Bronchial epithelial cell (primary cell): ENCODE results near the gene TGFBI. TPM values are rescaled to one million over a fixed set of nuclear protein-coding genes. Genes with fewer than 3 reads are reported as not detected.

Source experiments
- DNase-seq: peaks from one replicate; pipeline ENCODE4 v3.0.0-alpha.2; 2010; ENCODE audit warnings: low read depth
- FAIRE-seq: peaks from 2 replicates; lab custom pipeline; 2011; peaks lifted over from hg19 to GRCh38; lab: Jason Lieb, UNC
- H3K27me3 ChIP-seq: 2 replicates; pipeline ENCODE4 v1.5.1; 2011; ENCODE audit warnings: low read length; ENCODE audit not compliant: control insufficient read depth, insufficient read depth
- H3K36me3 ChIP-seq: 2 replicates; pipeline ENCODE4 v1.5.1; 2011; ENCODE audit warnings: low read length; ENCODE audit not compliant: control insufficient read depth, insufficient read depth
- H3K4me3 ChIP-seq: 2 replicates; pipeline ENCODE4 v1.5.1; 2011; ENCODE audit warnings: mild to moderate bottlenecking, low read depth, low read length, control low read depth
- total RNA-seq: library from RNA; depleted of rRNA; stranded (reverse); fragments of >200 nt; gene quantifications from 2 replicates; pipeline ENCODE4 v1.2.1, GENCODE V29; 2014
- TF ChIP-seq, protein P1 (sequence below): IDR thresholded peaks from 2 replicates; pipeline ENCODE4 v1.5.1; 2011; ENCODE audit warnings: mild to moderate bottlenecking, moderate library complexity, low read length, control low read depth, inconsistent platforms; ENCODE audit not compliant: insufficient read depth, severe bottlenecking

Gene TGFBI
- total RNA-seq, 1 donor from 2014 or later: 218 TPM

DNA sequence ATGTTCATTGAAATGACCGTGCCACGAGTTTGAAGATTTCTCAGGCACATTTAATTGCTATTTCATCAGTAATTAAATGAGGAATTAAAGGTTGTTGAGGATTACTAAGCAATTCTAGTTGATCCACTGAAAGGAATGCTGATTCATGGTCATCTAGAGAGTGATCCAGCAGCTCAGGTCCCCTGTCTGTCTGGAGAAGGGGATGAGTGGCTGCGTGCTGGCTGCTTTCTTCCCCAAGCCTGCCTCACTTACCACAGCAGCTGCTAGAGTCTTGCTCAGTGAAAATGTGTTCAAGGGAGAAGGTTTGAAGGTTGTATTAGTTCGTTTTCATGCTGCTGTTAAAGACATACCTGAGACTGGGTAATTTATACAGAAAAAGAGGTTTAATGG is 7.8 kb upstream of the TGFBI start:
- no peaks in the 10 kb centered on the region for H3K27me3 ChIP-seq
- FAIRE-seq (no peak), DNase-seq (peak; percentile 78)
- no peak overlapping the region for H3K4me3 ChIP-seq
- no peaks in the 10 kb centered on the region for H3K36me3 ChIP-seq
- TF ChIP-seq, protein P1, sequence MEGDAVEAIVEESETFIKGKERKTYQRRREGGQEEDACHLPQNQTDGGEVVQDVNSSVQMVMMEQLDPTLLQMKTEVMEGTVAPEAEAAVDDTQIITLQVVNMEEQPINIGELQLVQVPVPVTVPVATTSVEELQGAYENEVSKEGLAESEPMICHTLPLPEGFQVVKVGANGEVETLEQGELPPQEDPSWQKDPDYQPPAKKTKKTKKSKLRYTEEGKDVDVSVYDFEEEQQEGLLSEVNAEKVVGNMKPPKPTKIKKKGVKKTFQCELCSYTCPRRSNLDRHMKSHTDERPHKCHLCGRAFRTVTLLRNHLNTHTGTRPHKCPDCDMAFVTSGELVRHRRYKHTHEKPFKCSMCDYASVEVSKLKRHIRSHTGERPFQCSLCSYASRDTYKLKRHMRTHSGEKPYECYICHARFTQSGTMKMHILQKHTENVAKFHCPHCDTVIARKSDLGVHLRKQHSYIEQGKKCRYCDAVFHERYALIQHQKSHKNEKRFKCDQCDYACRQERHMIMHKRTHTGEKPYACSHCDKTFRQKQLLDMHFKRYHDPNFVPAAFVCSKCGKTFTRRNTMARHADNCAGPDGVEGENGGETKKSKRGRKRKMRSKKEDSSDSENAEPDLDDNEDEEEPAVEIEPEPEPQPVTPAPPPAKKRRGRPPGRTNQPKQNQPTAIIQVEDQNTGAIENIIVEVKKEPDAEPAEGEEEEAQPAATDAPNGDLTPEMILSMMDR: no peak

DNA sequence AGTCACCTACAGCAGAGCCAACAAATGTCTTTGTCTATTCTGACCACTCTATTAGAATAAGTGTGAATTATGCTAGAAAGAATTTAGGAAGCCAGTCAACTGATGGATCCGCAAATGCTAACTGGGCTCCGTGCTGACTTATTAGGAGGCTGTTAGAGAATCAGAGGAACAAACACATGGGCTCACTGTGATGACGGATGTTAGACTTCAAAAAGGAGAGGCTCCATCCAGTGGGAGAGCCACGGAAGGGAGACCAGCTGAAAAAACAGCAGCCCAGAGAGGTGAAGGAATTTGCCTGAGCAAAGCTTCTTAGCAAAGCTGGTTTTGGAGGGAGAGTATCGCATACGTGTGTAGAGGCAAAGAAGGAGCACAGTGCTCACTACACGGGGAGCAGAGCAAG is 5.8 kb upstream of the TGFBI start:
- Histone ChIP-seq H3K36me3 (no peaks in the 10 kb centered on the region), H3K4me3 (no peak overlapping the region), H3K27me3 (no peaks in the 10 kb centered on the region)
- no peak for FAIRE-seq
- DNase-seq: no peak
- TF ChIP-seq, protein P1: no peak

DNA sequence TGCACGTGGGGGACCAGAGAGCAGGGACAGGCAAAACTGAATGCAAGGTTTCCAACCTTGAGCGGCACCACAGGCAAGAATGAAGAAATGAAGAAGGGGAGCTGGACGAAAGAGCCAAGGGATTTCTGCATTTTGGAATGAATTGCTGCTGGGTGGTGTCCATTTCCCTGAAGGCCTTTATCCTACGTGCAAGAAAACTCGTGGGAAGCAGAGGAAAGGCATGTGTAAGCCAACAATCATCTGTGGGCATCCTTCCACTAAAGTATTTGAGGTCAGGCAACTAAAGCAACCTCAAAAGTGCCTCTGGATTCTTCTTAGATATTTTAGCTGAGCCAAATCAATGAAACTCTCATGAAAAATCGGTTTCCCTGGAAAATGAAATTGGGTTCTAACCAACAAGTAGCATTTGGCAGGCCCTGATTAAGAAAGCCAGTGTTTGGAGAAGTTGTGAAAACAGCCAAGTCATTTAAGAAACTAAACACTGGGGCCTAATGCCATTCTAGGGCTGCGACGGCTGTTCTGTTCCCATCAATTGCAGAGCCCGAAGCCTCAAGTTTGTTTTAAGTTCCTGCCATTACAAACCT is 4.7 kb upstream of the TGFBI start:
- Histone ChIP-seq H3K36me3 (no peaks in the 10 kb centered on the region), H3K27me3 (no peaks in the 10 kb centered on the region), H3K4me3 (no peak overlapping the region)
- DNase-seq: no peak
- no peak for FAIRE-seq
- TF ChIP-seq, protein P1: no peak

DNA sequence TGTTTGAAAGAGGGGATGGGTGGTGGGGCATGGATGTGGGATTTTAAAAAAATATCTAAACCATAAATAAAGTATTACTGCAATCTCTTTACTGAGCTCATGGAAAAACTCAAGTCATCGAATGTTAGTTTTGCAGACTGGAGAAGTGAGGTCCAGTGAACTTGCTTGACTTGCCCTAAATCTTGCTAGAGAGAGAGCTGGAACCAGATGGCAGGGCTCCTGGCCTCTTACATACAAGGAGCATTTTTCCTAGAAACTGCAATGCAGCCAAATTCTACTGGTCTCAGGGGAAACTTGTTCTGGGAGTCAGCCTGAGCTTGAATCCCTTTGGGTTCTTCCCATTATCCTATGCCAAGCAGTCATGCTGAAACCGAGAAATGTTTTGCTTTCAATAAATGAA is 2.9 kb upstream of the TGFBI start:
- Histone ChIP-seq H3K36me3 (no peaks in the 10 kb centered on the region), H3K27me3 (no peaks in the 10 kb centered on the region), H3K4me3 (no peak overlapping the region)
- no peak for DNase-seq
- TF ChIP-seq, protein P1: no peak
- FAIRE-seq: no peak

DNA sequence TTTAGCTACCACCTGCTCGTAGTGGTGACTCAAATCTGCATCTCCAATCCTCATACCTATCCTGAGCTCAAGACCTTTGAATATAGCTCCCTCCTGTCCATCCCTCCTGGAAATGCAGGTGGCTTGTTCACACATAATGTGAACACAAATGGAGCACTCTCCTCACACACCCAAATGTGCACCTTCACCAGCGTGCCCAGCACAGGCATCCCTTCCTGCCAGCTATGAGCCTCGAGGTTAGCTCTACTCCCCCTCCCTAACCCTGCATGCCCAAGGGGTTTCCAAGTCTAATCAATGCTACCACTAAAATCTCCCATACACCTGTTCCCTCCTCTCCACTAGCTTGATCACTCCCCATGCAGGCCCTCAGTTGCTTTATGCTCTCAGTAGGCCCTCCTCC is 2.2 kb upstream of the TGFBI start:
- Histone ChIP-seq H3K4me3 (no peak overlapping the region), H3K27me3 (no peaks in the 10 kb centered on the region), H3K36me3 (no peaks in the 10 kb centered on the region)
- DNase-seq: no peak
- TF ChIP-seq, protein P1: no peak
- no peak for FAIRE-seq

DNA sequence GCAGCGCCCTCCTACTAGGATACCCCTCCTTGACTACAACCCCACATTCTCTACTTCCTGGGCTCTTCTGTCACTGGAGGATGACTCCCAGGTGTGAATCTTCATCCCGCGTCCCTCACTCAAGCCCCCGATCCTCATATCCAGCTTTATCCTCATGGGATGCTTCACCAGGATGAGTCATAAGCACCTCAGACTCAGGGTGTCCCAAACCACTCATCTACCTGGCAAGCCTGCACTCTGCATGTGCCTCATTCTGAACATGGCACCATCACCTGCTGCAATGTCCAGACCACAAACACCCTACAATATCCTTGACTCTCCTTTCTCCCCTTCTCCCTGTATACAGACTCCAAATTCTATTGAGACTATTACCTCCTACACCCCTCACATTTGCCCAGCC is 1.5 kb upstream of the TGFBI start:
- no peak overlapping the region for H3K4me3 ChIP-seq
- TF ChIP-seq, protein P1: no peak
- DNase-seq (no peak), FAIRE-seq (no peak)
- H3K27me3 ChIP-seq: no peaks in the 10 kb centered on the region
- H3K36me3 ChIP-seq: no peaks in the 10 kb centered on the region
